CD4-positive, alpha-beta T cell treated with Interferon gamma for 1 hour (primary cell): ENCODE data around the gene ARHGAP9.
"Not testable (repeated sequence)": the region's sequence is repeated elsewhere in the genome, so short reads cannot be mapped to it uniquely, and the experiment has no call there.

Source experiments
- DNase-seq: peaks from one replicate; pipeline ENCODE4 v3.0.0-alpha.2; 2020

Gene ARHGAP9

GRCh38 chr12:57517187-57517586 lies 37.5 kb upstream of the ARHGAP9 start:
- DNase-seq, result no peak

DNA sequence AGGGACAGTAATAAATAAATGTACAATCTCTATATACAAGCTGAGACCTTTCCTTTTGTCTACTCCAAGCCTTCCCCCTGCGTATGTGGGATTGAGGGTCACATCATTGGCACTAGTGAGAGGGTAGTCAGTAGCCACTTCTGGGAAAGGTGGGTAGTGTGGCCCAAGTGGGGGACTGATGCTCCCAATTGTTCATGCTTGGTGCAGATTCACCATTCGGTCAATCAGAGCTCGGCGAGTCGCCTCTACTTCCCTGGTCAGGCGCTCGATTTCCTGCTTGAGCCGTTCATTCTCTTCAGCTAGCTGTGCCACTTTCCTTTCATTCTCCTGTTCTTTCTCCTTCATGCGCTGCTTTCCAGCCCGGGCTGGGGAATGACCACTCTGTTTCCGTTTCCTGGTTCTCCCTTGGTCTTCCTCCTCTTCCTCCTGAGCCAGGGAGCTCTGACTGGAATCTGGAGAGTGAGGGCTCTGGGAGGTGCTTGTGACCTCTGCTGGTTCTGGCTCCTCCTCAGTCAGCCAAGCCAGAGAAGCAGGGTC lies 37.0 kb upstream of the ARHGAP9 start:
- no peak for DNase-seq

DNA sequence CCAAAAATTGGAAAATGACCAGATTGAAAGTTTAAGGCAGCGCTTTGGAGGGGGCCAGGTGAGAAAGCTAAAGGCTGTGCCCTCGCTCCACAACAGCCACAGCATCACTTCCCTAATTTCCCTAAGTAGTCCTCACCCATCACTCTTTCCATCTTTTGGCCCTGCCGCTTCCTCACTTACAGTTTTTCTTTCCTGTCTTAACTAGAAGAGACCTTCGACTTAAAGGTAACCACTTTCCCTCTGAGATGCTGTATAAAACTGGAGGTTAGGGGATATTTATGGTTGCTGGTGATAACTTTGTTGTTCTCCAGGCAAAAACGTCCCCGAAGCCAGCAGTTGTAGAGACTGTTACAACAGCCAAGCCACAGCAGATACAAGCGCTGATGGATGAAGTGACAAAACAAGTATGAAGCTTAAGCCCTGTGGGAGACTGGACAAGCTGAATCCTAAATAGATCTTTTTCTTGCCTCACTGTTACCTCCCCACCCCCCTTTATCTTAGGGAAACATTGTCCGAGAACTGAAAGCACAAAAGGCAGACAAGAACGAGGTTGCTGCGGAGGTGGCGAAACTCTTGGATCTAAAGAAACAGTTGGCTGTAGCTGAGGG lies 36.4 kb upstream of the ARHGAP9 start:
- no peak for DNase-seq

DNA sequence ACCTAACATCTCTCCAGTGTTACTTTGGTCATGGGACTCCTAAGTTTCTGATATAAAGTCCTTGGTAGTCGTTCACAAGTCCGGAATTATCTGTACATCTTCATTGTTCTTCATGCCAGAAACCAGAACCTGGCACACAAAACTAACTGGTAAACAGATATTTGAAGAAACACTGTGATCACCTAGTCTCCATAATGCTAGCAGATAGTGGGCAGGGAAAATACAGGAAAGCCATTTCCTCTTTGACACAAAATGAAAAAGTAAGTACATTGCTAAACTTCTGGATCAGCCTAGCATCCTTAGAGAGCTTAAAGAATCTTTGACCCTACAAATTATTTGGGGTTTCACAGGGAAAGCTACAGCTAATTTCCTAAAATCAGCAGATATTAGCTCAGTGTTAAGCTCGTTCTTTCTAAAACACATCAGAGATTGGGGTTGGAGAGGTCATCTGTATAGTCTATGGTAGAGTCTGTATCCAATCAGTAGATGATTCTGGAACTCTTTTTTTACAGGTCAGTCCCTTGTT lies 35.8 kb upstream of the ARHGAP9 start:
- no peak for DNase-seq

DNA sequence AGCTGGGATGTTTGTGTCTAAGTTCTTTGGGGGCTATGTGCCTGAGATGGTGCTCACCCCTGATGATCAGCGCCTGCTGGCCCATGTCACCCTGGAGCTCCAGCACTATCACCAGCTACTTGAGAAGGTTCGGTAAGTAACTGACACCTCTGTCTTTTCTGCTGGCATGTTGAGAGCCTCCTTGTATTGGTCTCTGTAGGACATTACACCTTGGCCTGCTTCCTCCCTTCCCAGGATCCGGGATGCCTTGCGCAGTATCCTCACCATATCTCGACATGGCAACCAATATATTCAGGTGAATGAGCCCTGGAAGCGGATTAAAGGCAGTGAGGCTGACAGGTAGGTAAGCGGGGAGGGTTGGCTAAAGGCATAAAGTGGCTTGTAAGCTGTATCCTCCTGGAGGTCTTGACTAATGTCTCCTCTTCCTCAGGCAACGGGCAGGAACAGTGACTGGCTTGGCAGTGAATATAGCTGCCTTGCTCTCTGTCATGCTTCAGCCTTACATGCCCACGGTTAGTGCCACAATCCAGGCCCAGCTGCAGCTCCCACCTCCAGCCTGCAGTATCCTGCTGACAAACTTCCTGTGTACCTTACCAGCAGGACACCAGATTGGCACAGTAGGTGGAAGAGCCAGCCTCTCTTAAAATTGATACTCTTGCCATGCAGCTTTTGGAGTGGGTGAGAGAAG lies 35.2 kb upstream of the ARHGAP9 start:
- DNase-seq, result no peak

DNA sequence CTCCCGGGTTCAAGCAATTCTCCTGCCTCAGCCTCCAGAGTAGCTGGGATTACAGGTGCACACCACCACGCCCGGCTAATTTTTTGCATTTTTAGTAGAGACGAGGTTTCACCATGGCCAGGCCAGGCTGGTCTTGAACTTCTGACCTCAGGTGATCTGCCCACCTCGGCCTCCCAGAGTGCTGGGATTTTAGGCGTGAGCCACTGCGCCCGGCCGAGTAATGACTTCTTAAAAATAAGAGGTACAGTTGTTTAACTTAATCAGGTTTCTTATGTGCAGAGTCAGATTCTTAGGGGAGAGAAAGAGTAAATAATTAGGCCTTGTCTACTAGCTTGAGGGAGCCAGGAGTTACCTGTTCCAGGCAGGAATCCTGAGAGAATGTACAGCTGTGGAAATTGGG lies 34.6 kb upstream of the ARHGAP9 start:
- DNase-seq, result not testable (repeated sequence)

- not testable (repeated sequence) for DNase-seq
These were observed 34.0 kb upstream of the ARHGAP9 start for GRCh38 chr12:57513677-57514076.

DNA sequence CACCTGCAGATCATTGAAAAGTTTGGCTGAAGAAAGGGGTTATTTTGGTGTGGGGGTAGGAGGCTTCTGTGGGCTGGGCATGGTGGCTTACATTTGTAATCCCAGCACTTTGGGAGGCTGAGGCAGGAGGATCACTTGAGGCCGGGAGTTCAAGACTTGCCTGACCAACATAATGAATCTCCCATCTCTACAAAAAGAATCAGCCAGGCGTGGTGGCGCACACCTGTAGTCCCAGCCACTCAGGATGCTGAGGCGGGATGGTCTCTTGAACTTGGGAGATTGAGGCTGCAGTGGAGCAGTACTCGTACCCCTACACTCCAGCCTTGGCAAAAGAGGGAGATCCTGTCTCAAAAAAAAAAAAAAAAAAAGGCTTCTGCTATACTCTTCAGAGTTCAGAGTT lies 33.6 kb upstream of the ARHGAP9 start:
- DNase-seq, result no peak

- no peak for DNase-seq
These were observed 33.0 kb upstream of the ARHGAP9 start for GRCh38 chr12:57512665-57513064.

GRCh38 chr12:57511588-57512325 lies 32.1 kb upstream of the ARHGAP9 start:
- no peak for DNase-seq

DNA sequence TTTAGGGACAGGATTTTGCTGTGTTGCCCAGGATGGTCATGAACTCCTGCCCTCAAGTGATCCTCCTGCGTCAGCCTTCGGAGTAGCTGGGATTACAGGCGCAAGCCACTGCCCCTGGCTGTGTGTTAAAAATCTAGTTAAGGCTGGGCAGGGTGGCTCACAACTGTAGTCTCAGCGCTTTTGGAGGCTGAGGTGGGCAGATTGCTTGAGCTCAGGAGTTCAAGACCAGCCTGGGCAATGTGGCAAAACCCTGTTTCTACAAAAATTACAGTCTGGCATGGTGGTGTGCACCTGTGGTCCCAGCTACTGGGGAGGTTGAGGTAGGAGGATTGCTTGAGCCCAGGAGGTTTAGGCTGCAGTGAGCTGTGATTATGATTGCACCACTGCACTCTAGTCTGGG lies 31.5 kb upstream of the ARHGAP9 start:
- DNase-seq, result no peak

DNA sequence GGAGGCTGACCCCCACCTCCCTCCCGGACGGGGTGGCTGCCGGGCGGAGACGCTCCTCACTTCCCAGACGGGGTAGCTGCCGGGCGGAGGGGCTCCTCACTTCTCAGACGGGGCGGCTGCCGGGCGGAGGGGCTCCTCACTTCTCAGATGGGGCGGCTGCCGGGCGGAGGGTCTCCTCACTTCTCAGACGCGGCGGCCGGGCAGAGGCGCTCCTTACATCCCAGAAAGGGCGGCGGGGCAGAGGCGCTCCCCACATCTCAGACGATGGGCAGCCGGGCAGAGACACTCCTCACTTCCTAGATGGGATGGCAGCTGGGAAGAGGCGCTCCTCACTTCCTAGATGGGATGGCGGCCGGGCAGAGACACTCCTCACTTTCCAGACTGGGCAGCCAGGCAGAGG lies 28.1 kb upstream of the ARHGAP9 start:
- not testable (repeated sequence) for DNase-seq

- DNase-seq, result not testable (repeated sequence)
These were observed 26.9 kb upstream of the ARHGAP9 start for GRCh38 chr12:57506541-57506940.

GRCh38 chr12:57502311-57502969 lies 22.8 kb upstream of the ARHGAP9 start:
- DNase-seq, result not testable (repeated sequence)

DNA sequence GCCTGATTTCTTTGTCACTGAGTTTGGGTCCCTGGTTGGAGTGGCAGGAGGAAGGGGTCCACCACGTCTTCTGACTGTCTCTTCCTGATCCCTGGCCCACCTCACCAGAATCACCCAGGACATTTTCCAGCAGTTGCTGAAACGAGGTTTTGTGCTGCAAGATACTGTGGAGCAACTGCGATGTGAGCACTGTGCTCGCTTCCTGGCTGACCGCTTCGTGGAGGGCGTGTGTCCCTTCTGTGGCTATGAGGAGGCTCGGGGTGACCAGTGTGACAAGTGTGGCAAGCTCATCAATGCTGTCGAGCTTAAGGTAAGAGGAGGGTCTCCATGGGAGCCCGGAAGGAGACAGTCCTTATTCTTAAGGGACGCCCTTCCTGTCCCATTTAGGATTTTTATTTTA lies 20.5 kb upstream of the ARHGAP9 start:
- DNase-seq, result no peak

- no peak for DNase-seq
These were observed 18.9 kb upstream of the ARHGAP9 start for GRCh38 chr12:57498571-57498970.

DNA sequence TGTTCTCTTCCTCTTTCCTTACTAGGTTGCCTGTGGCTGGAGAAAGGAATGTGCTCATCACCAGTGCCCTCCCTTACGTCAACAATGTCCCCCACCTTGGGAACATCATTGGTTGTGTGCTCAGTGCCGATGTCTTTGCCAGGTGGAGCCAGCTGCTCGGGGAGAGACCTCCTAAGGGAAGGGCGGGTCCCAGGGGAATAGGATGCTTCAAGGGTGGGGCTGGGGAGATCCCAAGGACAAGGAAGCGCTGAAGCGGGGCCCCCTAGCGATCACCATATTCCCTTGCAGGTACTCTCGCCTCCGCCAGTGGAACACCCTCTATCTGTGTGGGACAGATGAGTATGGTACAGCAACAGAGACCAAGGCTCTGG lies 18.5 kb upstream of the ARHGAP9 start:
- no peak for DNase-seq

GRCh38 chr12:57497223-57498131 lies 17.8 kb upstream of the ARHGAP9 start:
- no peak for DNase-seq

DNA sequence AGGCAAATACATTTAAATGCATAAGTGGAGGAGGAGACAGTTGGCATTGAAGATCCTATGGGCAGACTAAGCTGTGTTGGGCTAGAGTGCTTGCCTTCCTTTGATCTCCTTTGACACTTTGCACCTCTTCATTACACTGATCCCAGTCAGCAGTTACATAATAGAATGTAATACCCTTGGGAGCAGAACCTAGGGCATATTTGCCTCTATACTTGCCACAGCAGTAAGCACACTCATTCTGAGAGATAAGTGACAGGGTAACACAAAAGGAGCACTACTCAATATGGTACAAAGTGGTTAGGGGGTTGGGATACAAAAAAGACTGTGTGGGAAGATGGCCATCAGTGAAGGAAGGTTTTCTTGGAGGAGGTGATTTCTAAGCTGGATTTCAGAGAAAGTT lies 17.2 kb upstream of the ARHGAP9 start:
- DNase-seq, result no peak

DNA sequence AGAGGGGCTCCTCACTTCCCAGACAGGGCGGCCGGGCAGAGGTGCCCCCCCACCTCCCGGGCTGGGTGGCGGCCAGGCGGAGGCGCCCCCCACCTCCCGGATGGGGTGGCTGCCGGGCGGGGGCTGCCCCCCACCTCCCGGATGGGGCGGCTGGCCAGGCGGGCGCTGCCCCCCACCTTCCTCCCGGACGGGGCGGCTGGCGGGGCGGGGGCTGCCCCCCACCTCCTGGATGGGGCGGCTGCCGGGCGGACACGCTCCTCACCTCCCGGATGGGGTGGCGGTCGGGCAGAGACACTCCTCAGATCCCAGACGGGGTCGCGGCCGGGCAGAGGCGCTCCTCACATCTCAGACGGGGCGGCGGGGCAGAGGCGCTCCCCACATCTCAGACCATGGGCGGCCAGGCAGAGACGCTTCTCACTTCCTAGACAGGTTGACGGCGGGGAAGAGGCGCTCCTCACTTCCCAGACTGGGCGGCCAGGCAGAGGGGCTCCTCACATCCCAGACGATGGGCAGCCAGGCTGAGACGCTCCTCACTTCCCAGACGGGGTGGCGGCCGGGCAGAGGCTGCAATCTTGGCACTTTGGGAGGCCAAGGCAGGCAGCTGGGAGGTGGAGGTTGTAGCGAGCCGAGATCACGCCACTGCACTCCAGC lies 15.5 kb upstream of the ARHGAP9 start:
- not testable (repeated sequence) for DNase-seq
